Sigmoid colon (tissue), 4 donors: ENCODE measurements around the gene MAP3K2.
"Not testable (repeated sequence)": the region's sequence is repeated elsewhere in the genome, so short reads cannot be mapped to it uniquely, and the experiment has no call there.

Experiments used
- CTCF ChIP-seq, 4 experiments: fragments of 450-650 bp in 3 of 4; fragments of 200-600 bp in 1 of 4; IDR thresholded peaks; one replicate each; pipeline ENCODE4 v1.5.1; 2016 to 2019; ENCODE audit warnings: antibody characterized with exemption in 4 of 4, mild to moderate bottlenecking in 3 of 4, moderate library complexity in 2 of 4
- POLR2AphosphoS5 ChIP-seq, 4 donors: sonication (generic); formaldehyde crosslinking; IDR thresholded peaks; one replicate each; pipeline ENCODE4 v1.6.1; 2017; ENCODE audit warnings: antibody characterized with exemption in 4 of 4

GRCh38 chr2:127353223-127353622 lies 34.6 kb downstream of the MAP3K2 start:
- TF ChIP-seq CTCF, POLR2AphosphoS5 (IDR thresholded peaks at IDR 0.05): not testable (repeated sequence)
